GM19023 (cell line): Measurements from ENCODE around the gene OBSL1.

Experiments used
- ATAC-seq: cut with Tn5 transposase; IDR thresholded peaks from one replicate; pipeline ENCODE4 v1.9.1; 2021; ENCODE audit warnings: mild to moderate bottlenecking, moderate library complexity; ENCODE audit not compliant: unreplicated experiment

The OBSL1 gene

GRCh38 chr2:219552382-219553167 lies 18.8 kb downstream of the OBSL1 start:
- ATAC-seq: peak; percentile 91

DNA sequence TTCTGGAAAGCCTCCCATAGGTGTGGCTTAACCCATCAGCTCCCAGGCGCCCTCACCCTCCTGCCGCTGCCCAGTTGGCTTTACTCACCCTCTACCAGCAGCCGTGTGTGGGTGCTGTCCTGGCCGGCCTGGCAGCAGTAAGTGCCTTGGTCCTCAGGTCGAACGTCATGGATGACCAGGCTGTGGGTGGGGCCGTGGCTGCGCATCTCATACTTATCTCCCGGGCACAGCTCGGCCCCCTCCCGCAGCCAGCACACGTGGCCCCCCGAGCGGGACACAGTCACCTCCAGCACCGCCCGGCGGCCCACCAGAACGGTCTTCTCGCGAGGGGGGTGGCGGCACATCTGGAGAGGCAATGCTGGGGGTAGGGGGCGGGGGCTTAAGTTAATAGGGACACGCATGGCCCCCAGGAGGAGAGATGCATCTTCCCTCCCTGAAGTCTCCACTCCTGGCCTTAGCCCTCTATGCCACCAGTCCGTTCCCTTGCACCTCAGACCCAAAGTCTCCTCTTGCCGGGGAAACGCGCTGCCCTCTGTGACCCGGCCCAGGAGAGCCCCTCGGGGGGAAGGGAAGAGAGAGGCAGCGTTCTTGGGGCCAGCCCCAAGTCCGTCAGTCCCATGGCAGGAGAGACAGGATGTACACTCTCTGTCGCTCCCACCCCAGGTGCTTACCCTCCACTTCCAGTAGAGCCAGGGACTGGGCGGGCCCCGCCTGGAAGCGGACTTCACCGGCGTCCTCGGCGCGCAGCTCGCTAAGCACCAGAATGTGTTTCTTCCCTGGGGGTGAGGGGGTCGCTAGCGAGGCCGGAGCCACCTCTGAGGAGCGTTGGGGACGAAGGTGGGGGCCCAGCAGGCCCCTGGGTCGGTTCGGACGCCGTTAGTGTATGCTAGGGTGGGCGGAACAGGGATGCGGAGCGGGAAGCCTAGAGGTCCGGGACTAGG lies 19.6 kb downstream of the OBSL1 start:
- peak; percentile 3 for ATAC-seq

DNA sequence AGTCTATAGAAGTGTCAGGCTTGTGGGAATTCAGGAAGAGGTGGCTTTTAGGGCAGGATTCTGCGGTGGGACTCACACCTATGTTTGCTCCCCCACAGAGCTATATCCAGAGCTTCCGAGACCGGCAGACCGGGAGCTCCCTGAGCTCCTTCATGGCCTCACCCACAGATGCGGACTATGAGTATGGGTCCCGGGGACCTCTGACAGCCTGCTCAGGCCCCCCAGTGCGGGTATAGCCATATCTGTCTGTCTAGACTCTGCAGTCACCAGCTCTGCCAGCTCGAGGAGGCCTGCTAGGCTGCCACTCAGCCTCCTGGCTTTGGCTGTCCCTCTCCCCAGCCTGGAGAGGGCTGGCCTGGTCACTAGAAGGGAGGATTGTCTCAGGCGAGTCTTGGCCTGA lies 21.7 kb downstream of the OBSL1 start:
- ATAC-seq: no peak

DNA sequence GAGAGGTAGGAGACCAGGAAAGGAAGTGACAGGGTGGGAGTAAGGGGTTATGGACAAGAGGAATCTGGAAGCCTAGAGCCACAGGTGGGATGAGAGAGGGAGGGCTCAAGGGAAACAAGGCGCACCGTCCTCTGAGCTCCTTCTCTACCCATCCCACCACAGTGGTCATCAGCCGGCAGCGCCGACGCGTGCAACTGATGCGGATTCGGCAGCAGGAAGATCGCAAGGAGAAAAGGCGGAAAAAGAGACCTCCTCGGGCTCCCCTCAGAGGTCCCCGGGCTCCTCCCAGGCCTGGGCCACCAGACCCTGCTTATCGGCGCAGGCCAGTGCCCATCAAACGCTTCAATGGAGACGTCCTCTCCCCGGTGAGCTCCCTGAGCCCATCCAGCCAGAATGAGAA lies 22.3 kb downstream of the OBSL1 start:
- ATAC-seq: no peak

- no peak for ATAC-seq
Measured at GRCh38 chr2:219547621-219548020, 23.7 kb downstream of the OBSL1 start.

- ATAC-seq: no peak
Measured at GRCh38 chr2:219545943-219546352, 25.4 kb downstream of the OBSL1 start.

GRCh38 chr2:219545295-219545942 lies 25.9 kb downstream of the OBSL1 start:
- no peak for ATAC-seq

DNA sequence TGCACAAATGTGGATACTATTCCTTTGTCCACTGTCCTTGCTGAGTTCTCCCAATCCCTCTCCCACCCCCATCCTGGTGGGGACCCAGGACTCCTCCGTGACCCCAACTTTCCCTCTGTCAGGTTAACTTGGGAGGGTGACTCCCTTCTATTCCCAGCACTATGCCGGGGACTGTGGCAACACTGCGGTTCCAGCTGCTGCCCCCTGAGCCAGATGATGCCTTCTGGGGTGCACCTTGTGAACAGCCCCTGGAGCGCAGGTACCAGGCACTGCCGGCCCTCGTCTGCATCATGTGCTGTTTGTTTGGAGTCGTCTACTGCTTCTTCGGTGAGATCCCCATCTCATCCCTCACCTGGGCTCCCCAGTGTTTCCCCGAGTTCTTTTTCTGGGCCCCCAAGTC lies 26.8 kb downstream of the OBSL1 start:
- ATAC-seq: no peak

- peak; percentile 78 for ATAC-seq
Measured at GRCh38 chr2:219543596-219544358, 27.6 kb downstream of the OBSL1 start, which contains the start of the genes CHPF and TMEM198. CHPF (minus strand) TSS chr2:219543809; CDS start chr2:219543538, 271 bp downstream. TMEM198 (plus strand) TSS chr2:219544028; CDS start chr2:219544728, 700 bp downstream.

DNA sequence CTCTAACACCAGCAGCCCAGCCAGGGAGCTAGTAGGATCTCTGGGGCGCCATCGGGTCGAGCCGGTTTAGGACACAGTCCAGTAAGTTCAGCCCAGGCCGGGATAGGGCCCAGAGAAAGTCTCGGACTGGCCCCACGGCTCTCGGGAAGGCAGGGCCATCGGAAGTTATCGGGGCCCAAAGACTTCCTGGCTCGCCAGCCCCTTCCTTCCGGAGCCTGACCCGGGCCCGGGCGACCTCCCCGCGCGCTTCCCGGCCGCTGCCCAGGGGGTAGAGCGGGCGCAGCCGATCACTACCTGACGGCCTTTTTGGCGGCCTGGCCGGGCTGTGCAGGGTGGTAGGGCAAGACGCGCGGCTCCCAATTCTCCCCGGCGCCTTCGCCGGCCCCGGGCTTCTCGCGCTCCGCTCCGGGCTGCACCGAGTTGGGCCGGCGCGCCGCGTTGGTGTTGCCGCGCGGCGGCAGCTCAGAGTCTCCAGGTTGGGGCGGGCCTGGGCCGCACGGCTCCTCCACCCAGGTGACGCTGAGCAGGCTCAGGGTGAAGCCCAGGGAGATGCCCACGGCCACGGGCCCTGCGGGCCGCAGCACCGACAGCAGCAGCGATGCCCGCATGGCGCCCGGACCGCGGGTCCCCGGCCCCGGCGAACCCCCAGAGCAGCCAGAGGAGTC lies 28.3 kb downstream of the OBSL1 start:
- ATAC-seq: peak; percentile 39

DNA sequence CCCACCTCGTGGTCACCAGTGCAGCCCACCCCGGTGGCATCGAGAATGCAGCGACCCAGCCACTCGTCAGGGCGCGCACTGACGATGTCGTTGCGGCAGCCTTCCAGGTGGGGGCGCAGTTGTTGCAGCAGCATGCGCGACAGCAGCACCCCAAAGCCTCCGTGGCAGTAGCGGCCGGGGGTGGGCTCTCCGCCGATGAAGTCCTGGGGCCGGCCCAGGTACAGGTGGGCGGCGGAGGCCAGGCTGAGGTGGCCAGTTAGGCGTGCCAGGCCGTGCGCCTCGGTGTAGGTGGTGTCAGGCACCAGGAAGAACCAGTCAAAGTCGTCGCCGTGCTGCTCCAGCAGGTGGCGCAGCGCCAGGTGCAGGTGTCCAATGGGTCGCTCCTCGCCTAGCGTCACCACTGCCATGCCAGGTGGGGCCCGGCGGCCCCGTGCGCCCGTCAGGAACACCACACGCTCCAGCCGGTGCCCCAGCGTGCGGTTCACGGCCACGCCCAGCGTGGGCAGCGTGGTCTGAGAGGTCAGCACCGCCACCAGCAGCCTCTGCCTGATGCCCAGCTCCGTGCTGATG lies 29.6 kb downstream of the OBSL1 start:
- peak; percentile 40 for ATAC-seq

DNA sequence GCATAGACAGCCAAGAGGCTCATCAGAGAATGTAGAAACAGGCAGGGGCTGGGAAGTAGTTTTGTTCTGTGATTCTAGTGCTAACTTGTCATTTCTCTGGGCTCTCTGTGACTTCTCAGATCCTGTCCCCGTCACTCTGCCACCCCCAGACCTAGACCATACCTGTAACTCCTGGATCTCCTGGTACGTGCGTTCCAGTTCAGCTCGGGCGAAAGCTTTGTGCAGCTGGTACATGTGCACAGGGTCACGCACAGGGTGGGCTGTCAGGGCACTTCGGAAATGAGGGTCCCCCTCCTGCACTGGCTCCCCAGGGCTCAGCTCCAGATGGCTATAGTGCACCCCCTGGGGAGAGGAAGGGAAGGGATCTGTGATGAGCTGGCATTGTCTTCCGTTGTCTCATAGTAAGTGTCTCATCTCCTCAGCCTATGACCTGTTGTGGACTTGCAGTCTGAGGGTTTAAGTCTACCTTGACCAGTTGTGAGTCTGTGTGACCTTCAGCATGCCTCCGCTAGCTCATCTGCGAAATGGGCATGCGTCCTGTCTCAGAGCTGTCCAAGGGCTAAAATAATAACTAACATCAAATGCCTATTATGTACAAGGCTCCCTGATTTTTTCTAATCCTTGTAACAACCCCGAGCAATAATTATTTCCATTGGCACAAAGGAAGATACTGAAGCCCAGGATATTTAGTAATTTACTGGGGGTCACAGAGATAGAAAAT lies 30.4 kb downstream of the OBSL1 start:
- no peak for ATAC-seq

- ATAC-seq: no peak
Measured at GRCh38 chr2:219539926-219540678, 31.2 kb downstream of the OBSL1 start.

- ATAC-seq: no peak
Measured at GRCh38 chr2:219538956-219539788, 32.2 kb downstream of the OBSL1 start.

GRCh38 chr2:219538504-219538951 lies 32.8 kb downstream of the OBSL1 start:
- no peak for ATAC-seq

DNA sequence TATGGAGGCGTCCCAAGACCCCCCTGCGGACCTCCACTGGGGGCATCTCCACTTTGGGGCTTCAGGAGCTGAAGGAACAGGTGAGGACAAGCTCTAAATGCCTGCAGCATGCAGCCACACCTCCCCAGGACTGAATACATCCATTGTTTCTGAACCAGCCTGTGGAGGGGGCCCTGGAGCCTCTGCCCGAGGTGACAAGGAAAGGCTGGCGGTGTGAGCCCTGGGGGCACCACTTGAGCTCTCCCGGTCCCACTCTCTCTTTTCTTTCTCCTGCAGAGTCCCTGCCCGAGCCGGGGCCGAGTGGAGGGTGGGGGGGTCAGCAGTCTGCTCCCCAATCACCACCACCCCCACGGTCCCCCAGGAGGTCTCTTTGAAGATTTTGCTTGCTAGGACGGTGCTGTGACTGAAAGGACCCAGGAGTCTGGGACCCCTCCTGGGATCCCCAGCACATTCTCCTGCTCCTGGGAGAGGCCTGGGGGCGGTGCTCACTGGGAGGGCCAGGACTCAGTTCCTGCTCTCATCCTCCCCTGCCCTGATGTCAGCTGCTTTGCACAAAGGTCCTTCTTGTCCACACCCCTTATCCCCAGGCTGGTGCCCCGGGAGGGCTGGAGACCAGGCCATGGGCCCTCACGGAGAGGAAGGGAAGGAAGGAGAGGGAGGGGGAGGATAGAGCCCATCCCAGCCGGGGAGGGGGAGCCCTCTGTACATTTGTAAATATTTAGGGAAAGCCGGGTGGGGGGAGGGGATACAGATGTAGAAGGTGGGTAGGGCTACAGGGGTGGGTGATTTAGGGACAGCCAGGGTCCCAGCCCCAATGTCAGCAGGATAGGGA lies 33.5 kb downstream of the OBSL1 start:
- no peak for ATAC-seq
